CD14-positive monocyte (primary cell): ENCODE results near the gene PLEKHA3. TPM values are rescaled to one million over a fixed set of nuclear protein-coding genes. Genes with fewer than 3 reads are reported as not detected.
A peak's percentile ranks its signal among the peaks of the same experiment; 100 is the strongest.

Source experiments
- DNase-seq, 3 donors: peaks; one replicate each; pipeline ENCODE4 v3.0.0-alpha.2; 2011 to 2022
- H2AFZ ChIP-seq: 2 replicates; pipeline ENCODE4 v1.6.0; 2012; ENCODE audit warnings: mild to moderate bottlenecking, low read depth, low read length, inconsistent platforms; ENCODE audit not compliant: insufficient read depth, poor library complexity, severe bottlenecking
- H3K27ac ChIP-seq, 2 donors: 1 replicate in 1 of 2; 2 replicates in 1 of 2; pipeline ENCODE4 v1.5.1; 2012 to 2013; ENCODE audit warnings: low read length in 2 of 2, control low read depth in 1 of 2, inconsistent platforms in 1 of 2, low read depth in 1 of 2, mild to moderate bottlenecking in 1 of 2
- H3K27me3 ChIP-seq, 2 donors: one replicate each; pipeline versions ENCODE4 v1.6.0 to v1.6.1; 2011 to 2013; ENCODE audit warnings: low read length in 2 of 2; ENCODE audit not compliant: control insufficient read depth in 2 of 2, insufficient read depth in 2 of 2
- H3K36me3 ChIP-seq, 2 donors: replicated peaks in 1 of 2; 1 replicate in 1 of 2; 2 replicates in 1 of 2; pipeline versions ENCODE4 v1.5.1 to v1.6.1; 2012 to 2013; ENCODE audit warnings: low read length in 2 of 2, control low read depth in 1 of 2, inconsistent platforms in 1 of 2, mild to moderate bottlenecking in 1 of 2; ENCODE audit not compliant: insufficient read depth in 2 of 2, control insufficient read depth in 1 of 2
- H3K4me1 ChIP-seq, 2 donors: 1 replicate in 1 of 2; 2 replicates in 1 of 2; pipeline versions ENCODE4 v1.5.1 to v1.6.1; 2012 to 2013; ENCODE audit warnings: low read length in 2 of 2, control low read depth in 1 of 2, inconsistent platforms in 1 of 2, mild to moderate bottlenecking in 1 of 2, moderate library complexity in 1 of 2; ENCODE audit not compliant: insufficient read depth in 2 of 2, control insufficient read depth in 1 of 2
- H3K4me2 ChIP-seq: replicated peaks from 2 replicates; pipeline ENCODE3; 2012; ENCODE audit warnings: low read length, moderate library complexity, mild to moderate bottlenecking; ENCODE audit not compliant: poor library complexity, severe bottlenecking; ENCODE audit errors: extremely low read depth
- H3K4me3 ChIP-seq, 3 experiments: fragments of 200-600 bp in 1 of 3; sonication (generic) in 1 of 3; replicated peaks in 1 of 3; 1 replicate in 2 of 3; 2 replicates in 1 of 3; pipeline ENCODE4 v1.5.1; 2011 to 2013; ENCODE audit warnings: low read length in 3 of 3, mild to moderate bottlenecking in 3 of 3, control low read depth in 2 of 3, low read depth in 2 of 3, inconsistent platforms in 1 of 3, moderate library complexity in 1 of 3
- H3K79me2 ChIP-seq: 2 replicates; pipeline ENCODE4 v1.6.0; 2012; ENCODE audit warnings: mild to moderate bottlenecking, control low read depth, inconsistent platforms, low read length, moderate library complexity; ENCODE audit not compliant: insufficient read depth
- H3K9ac ChIP-seq: 2 replicates; pipeline ENCODE4 v1.6.0; 2017; ENCODE audit warnings: low read length, mild to moderate bottlenecking; ENCODE audit not compliant: insufficient read depth, poor library complexity, severe bottlenecking
- H3K9me3 ChIP-seq, 2 donors: replicated peaks in 1 of 2; 1 replicate in 1 of 2; 2 replicates in 1 of 2; pipeline versions ENCODE4 v1.5.1 to v1.6.1; 2012 to 2013; ENCODE audit warnings: low read length in 2 of 2, control low read depth in 1 of 2; ENCODE audit not compliant: control insufficient read depth in 1 of 2, insufficient read depth in 1 of 2
- H4K20me1 ChIP-seq: 2 replicates; pipeline ENCODE4 v1.6.0; 2012; ENCODE audit warnings: mild to moderate bottlenecking, low read length, control low read depth, moderate library complexity; ENCODE audit not compliant: insufficient read depth
- H3K27ac Mint-ChIP-seq, 7 donors: one replicate each; pipeline ENCODE4 v1.8.0; 2020; ENCODE audit warnings: mild to moderate bottlenecking in 7 of 7, mixed read lengths in 7 of 7, moderate library complexity in 6 of 7, inconsistent platforms in 2 of 7
- H3K27me3 Mint-ChIP-seq, 3 donors: one replicate each; pipeline ENCODE4 v1.8.0; 2021 to 2022; ENCODE audit warnings: low read depth in 3 of 3, mild to moderate bottlenecking in 3 of 3, mixed read lengths in 3 of 3, moderate library complexity in 3 of 3, inconsistent platforms in 1 of 3
- H3K36me3 Mint-ChIP-seq, 2 donors: one replicate each; pipeline ENCODE4 v1.8.0; 2020; ENCODE audit warnings: mixed read lengths in 2 of 2, inconsistent platforms in 1 of 2, mild to moderate bottlenecking in 1 of 2
- H3K4me1 Mint-ChIP-seq: one replicate; pipeline ENCODE4 v1.8.0; 2020; ENCODE audit warnings: mild to moderate bottlenecking, mixed read lengths
- H3K4me3 Mint-ChIP-seq, 2 donors: one replicate each; pipeline ENCODE4 v1.8.0; 2020; ENCODE audit warnings: mild to moderate bottlenecking in 2 of 2, mixed read lengths in 2 of 2, moderate library complexity in 1 of 2
- H3K9me3 Mint-ChIP-seq, 7 donors: one replicate each; pipeline ENCODE4 v1.8.0; 2020 to 2022; ENCODE audit warnings: mixed read lengths in 7 of 7, mild to moderate bottlenecking in 6 of 7, moderate library complexity in 6 of 7, inconsistent platforms in 2 of 7
- WGBS: methylation state at CpG from one replicate; pipeline ENCODE4 v1.1.5; 2013; ENCODE audit warnings: missing lambda C conversion rate; ENCODE audit not compliant: insufficient coverage; 5-methylcytosine and 5-hydroxymethylcytosine counted together
- intact Hi-C, 2 donors: fragments of 100-400 bp; cut with micrococcal nuclease; formaldehyde crosslinking; loops; one replicate each; pipeline versions ENCODE4 v1.15.0 to v1.15.1; 2023
- polyA plus RNA-seq, 3 donors: library from polyadenylated mRNA; depleted of rRNA in 1 of 3; unstranded in 2 of 3; stranded (reverse) in 1 of 3; fragments of 300-500 nt in 2 of 3; fragments of >200 nt in 1 of 3; fragmentation: Illumina TruSeq in 2 of 3; gene quantifications; 1 replicate in 2 of 3; 2 replicates in 1 of 3; pipeline ENCODE4 v1.2.3, GENCODE V29; 2012 to 2021
- TF ChIP-seq, protein P1 (sequence below): fragments of 200-600 bp; IDR thresholded peaks from one replicate; pipeline ENCODE4 v1.8.0; 2022; ENCODE audit warnings: antibody characterized with exemption, mild to moderate bottlenecking

PLEKHA3 gene
- polyA plus RNA-seq, 3 donors, result 5.3 to 14.1 (median 13.4) TPM

DNA sequence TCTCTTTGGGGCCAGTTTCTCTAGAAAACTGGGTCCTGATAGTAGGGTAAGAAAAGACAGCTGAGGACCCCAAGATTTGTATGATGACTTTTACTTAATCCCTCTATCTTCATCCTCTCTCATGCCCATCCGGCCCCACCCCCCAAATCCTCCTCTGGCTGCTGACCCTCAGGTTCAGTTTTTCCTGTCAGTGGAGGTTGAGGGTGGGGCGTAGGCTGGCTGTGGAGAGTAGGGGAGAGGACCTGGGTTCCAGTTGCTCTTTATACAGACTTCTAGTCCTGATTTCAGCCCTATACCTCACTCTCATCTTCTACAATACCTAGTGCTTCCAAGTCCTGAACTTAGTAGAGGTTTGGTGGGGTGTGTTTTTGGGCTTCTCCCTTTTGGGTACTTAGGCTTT is 28.4 kb downstream of the PLEKHA3 start:
- intact Hi-C loops, result no loop called here
- Histone ChIP-seq H4K20me1 (no peaks in the 10 kb centered on the region), H3K36me3 (peaks cover 49 to 80% of the 10 kb centered on the region in 2 donors), H2AFZ (no peak overlapping the region), H3K27ac (peak overlapping the region in 1 of 2 donors; percentile 20), H3K4me3 (no peak overlapping the region), H3K27me3 (no peaks in the 10 kb centered on the region), H3K4me2 (no peak overlapping the region), H3K4me1 (no peaks in the 10 kb centered on the region), H3K9me3 (no peaks in the 10 kb centered on the region), H3K79me2 (no peaks in the 10 kb centered on the region), H3K9ac (no peak overlapping the region)
- H3K4me1 Mint-ChIP-seq, result peaks cover 2% of the 10 kb centered on the region
- peaks cover 63 to 72% of the 10 kb centered on the region in 2 donors for H3K36me3 Mint-ChIP-seq
- DNase-seq, result no peak
- peaks cover 0 to 2% (median 0%) of the 10 kb centered on the region in 7 donors for H3K9me3 Mint-ChIP-seq
- no peak overlapping the region for H3K4me3 Mint-ChIP-seq
- H3K27ac Mint-ChIP-seq, result peak overlapping the region in 2 of 7 donors; percentile 46 to 80
- H3K27me3 Mint-ChIP-seq, result no peaks in the 10 kb centered on the region
- WGBS, result no CpG with 5 or more reads among the region's 2 CpGs
- TF ChIP-seq, protein P1, sequence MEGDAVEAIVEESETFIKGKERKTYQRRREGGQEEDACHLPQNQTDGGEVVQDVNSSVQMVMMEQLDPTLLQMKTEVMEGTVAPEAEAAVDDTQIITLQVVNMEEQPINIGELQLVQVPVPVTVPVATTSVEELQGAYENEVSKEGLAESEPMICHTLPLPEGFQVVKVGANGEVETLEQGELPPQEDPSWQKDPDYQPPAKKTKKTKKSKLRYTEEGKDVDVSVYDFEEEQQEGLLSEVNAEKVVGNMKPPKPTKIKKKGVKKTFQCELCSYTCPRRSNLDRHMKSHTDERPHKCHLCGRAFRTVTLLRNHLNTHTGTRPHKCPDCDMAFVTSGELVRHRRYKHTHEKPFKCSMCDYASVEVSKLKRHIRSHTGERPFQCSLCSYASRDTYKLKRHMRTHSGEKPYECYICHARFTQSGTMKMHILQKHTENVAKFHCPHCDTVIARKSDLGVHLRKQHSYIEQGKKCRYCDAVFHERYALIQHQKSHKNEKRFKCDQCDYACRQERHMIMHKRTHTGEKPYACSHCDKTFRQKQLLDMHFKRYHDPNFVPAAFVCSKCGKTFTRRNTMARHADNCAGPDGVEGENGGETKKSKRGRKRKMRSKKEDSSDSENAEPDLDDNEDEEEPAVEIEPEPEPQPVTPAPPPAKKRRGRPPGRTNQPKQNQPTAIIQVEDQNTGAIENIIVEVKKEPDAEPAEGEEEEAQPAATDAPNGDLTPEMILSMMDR, result no peak

DNA sequence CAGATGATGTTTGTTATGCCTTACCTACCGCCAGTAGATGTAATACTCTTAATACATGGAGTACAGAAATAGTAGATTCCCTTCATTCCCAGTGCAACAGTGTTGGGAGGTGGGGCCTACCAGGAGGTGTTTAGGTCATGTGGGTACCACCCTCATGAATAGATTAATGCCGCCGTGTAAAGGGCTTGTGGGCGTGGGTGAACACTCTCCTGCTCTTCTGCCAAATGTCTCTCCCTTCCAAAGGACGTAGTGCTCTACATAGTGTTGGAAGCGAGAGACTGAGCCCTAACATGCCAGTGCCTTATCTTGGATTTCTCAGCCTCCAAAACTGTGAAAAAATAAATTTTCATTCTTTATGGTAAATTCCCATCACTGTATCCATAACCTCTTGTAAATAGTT is 30.1 kb downstream of the PLEKHA3 start:
- H3K4me1 ChIP-seq, result no peaks in the 10 kb centered on the region
- no peak overlapping the region for H3K9ac ChIP-seq
- no peaks in the 10 kb centered on the region for H3K79me2 ChIP-seq
- H3K27me3 ChIP-seq, result no peaks in the 10 kb centered on the region
- H3K4me1 Mint-ChIP-seq, result peaks cover 2% of the 10 kb centered on the region
- no peak overlapping the region for H3K4me2 ChIP-seq
- H3K4me3 ChIP-seq, result no peak overlapping the region
- H3K27me3 Mint-ChIP-seq, result no peaks in the 10 kb centered on the region
- H3K9me3 Mint-ChIP-seq, result peaks cover 0 to 2% (median 0%) of the 10 kb centered on the region in 7 donors
- no peak overlapping the region for H3K27ac ChIP-seq
- no peaks in the 10 kb centered on the region for H3K9me3 ChIP-seq
- H3K36me3 Mint-ChIP-seq, result peaks cover 65 to 72% of the 10 kb centered on the region in 2 donors
- intact Hi-C loops, result no loop called here
- WGBS, result 100% methylated on average over 2 of the region's 6 CpGs
- no peak overlapping the region for H2AFZ ChIP-seq
- H3K4me3 Mint-ChIP-seq, result no peak overlapping the region
- TF ChIP-seq, protein P1, result no peak
- H3K27ac Mint-ChIP-seq, result no peak overlapping the region
- H3K36me3 ChIP-seq, result peaks cover 34 to 75% of the 10 kb centered on the region in 2 donors
- no peaks in the 10 kb centered on the region for H4K20me1 ChIP-seq
- DNase-seq, result no peak
